ENCODE measurements around the gene CACNA2D3.
A peak's percentile ranks its signal among the peaks of the same experiment; 100 is the strongest.
"Not testable (repeated sequence)": the region's sequence is repeated elsewhere in the genome, so short reads cannot be mapped to it uniquely, and the experiment has no call there.

CACNA2D3 gene

GRCh38 chr3:54599716-54600115, 477.4 kb downstream of the CACNA2D3 start:
- DNase-seq = peak; percentile 17

- no peak for DNase-seq
Observed at GRCh38 chr3:54600441-54601204, 478.3 kb downstream of the CACNA2D3 start.

DNA sequence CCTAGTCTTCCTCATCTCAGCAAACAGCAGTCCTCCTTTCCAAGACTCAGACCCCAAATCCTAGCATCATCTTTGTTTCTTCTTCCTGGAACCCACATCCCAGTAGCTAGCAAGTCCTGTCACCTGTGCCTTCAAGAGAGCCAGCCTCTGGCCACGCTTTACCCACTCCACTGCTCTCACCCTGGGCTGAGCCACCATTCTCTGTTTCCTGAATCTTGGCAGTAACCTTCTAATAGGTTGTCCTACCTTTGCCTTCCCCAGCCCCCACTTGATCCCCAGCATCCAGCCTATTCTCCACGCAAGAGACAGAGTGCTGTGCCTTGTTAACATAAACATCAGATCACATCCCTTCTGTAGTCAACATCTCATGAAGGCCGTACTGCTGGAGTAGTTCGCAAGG, 482.1 kb downstream of the CACNA2D3 start:
- DNase-seq = no peak

DNA sequence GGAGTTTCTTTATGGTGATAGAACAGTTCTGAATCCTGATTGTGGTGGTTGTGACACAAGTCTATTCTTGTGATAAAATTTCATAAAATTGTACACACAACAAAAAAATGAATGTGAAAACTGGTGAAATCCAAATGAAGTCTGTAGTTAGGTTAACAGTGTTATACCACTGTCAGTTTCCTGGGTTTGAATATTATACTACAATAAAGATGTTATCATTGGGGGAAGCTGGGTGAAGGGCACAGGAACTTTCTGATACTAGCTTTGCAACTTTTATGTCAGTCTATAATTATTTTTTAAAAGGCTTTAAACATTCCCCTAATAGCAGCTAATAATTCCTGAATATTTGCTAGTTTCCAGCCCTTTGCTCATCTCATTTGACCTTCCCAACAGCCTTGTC, 485.7 kb downstream of the CACNA2D3 start:
- DNase-seq = no peak

DNA sequence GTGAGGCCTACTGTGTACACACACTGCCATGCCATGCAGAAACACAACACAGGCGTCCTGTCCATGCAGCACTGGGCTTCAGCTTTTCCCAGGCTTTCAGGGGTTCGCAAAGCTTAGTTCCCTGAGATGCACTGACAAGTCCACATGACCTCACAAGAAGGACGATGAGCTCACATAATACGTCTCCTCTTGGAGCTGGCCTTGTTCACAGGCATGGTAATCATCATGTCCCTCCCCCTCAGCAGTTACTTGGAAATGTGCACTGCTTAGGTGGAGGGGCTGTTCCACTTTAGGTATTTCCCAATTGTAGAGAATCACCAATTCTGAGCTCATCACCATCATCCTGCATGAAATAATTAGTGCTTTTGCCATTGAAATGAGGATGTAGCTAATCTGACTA, 496.7 kb downstream of the CACNA2D3 start:
- no peak for DNase-seq

DNA sequence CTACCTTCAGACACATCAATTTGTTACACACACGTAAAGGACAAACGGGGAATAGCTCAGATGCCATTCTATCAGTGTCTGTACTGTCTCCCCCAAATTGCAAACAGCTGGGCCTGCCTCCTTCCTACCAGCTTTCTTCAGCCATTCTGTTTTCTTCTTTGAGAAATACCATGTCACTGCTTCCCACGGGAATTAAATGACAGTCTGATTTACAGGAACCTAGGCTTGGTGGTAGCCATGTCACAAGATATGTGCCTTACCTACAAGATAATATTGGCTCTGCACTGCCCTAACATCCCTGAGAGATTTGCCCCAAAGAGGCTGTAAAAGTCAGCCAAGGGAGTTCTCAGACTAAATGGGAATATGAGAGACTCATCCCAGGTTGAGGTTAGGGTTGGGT, 497.2 kb downstream of the CACNA2D3 start:
- DNase-seq = no peak

- no peak for DNase-seq
Observed at GRCh38 chr3:54621184-54621583, 498.8 kb downstream of the CACNA2D3 start.

DNA sequence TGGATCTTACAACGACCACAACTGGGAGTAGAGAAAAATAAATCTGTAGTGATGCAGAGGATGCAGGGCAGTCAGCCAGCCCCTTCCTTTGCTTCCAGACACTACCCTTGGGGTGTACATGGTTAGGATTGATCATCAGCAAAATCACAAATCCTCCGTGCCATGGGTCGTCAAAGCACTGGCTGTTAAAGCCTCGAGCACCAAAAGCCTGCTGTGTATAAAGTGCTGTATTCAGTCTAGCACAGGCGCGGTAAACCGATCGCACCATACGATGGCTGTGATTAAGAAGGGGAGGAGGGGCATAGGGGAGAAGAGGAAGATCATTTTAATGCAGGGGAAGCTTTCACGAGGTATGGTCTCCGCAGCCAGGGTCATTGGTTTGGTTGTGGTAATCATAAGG, 500.3 kb downstream of the CACNA2D3 start:
- no peak for DNase-seq

DNA sequence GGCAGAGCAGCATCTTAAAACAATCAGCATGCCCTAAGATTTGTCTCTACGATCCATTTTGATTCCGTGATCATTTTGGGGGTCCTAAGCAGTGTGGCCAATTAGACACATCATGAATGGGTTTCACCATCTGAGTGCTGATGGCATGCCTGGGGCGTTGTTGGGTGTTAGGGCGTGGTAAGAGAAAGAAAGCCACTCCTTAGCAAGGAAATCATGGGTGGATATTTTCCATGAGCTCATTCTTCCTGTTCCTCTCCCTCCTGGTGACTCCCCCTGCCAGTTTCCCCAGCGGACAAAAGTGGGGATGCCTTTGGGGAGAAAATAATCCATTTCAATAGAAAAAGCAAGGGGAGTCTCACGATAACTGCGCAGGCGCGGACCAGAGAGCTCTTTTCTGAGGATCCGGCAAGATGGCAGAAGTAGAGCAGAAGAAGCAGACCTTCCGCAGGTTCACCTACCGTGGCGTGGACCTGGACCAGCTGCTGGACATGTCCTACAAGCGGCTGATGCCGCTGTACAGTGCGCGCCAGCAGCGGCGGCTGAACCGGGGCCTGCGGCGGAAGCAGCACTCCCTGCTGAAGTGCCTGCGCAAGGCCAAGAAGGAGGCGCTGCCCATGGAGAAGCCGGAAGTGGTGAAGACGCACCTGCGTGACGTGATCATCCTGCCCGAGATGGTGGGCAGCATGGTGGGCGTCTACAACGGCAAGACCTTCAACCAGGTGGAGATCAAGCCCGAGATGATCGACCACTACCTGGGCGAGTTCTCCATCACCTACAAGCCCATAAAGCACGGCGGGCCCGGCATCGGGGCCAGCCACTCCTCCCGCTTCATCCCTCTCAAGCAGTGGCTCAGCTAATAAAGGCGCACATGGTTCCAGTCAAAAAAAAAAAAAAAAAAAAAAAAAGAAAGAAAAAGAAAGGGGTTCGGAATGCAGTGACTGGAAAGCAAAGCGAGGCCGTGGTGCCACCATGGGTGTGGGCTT, 503.7 kb downstream of the CACNA2D3 start:
- DNase-seq = no peak

DNA sequence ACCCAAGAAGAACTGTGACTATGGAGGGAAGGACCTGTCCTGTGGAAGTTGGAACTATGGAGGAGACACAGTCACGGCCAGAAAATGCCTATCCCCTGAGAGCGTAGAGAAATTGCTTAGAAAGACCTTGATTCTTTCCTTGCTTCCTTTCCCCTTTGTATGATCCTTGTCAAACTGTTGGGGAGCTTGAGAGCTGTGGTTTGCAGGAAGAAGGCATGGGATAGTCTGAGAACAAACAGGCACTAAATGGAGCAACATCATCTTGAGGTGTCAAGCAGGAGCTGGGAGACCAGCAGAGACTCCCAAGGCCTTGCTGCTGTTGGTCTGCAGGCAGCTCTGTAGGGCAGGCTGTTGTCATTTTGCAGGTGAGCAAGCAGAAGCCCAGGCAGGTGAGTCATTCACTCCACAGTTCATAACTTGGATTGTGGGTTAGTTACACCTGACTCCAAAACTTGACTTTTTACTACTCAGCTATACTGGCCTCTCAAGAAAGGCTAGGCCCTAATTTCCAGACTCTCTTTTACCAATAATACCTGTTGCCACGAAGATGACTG, 506.6 kb downstream of the CACNA2D3 start:
- no peak for DNase-seq

- DNase-seq = no peak
Observed at GRCh38 chr3:54630101-54630623, 507.8 kb downstream of the CACNA2D3 start.

- not testable (repeated sequence) for DNase-seq
Observed at GRCh38 chr3:54631001-54631400, 508.6 kb downstream of the CACNA2D3 start.

DNA sequence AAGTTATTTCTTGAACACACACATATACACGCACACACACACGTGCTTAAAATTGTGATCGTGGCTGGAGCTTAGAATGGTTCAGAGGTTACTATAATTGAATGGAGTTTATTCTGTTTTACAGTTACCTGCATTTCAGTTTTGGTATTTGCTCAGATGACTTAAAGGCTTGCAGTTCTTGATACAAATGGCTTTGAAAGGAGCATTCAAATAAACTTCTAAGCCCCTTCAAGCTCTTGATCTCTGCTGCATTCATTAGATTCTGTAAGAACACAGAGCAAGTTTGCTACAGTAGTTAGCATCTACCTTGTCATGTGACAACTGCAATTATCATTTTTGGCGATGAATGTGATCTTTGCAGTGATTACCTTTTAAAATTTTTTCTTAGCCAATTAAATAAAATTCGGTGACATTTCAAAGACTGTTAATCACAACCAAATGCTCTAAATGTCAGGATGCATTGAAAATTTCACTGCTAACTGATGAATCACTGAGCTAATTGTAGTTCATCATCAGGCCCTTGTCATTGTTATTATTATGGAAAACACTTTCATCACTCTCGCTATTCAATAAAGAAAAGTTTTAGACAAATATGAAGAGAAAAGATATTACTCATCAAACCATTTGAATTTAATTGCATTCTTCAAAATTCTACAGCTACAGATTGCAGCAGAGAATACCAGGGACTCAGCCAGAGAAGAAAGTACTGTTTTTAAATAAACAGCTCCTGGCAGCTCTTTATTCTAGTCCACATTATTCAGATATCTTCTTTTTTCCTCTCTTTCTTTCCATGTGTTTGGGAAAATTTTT, 509.4 kb downstream of the CACNA2D3 start:
- no peak for DNase-seq

GRCh38 chr3:54632326-54632665, 509.9 kb downstream of the CACNA2D3 start:
- no peak for DNase-seq

DNA sequence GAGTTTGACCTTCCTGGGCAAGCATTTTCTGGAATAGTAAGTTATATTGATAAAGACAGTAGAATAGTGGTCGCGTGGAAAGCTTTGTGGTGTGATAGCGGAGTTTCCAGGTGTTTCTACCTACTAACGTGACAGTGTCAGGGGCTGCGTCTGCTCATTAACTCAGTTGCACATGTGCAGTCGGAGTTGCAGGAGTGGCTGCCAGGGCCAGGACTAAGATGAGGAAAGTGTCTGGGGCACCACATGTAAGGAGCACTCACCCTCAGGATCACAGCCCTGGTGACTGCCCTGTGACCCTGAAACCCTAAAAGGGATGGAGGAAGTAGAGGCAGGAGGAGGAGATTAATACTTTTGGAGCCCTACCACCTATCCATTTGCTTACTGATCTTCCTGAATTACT, 510.5 kb downstream of the CACNA2D3 start:
- DNase-seq = no peak

DNA sequence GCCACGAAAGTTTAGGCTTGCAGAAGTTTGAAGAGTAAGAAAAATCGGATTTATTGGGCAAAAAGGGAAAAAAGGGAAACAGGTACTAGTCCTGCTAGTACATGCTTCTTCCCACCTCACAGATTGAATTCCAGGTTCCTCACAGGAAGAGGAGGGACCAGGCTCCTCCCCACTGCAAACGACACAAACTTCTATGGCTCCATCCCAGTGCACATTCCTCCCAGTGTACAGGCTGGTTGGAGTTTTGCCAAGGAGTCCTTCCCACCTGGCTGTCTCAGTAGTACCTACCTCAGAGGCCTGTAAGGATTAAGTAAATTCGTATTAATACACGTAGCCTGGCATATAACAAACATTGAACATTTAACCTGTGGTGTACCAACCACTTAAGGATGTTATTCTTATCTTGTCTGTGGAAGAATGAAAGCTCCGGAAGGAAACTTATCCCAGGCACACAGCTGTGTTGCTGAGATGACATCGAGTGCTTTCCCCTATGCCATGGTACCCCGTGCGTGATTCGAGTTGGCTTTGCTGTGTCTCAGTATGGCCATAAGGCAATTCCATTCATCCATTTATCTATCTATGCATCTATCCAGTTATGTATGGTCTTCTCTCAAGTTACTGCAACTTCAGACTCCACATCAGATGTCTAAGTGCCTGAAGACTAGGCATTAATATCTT, 511.2 kb downstream of the CACNA2D3 start:
- DNase-seq = no peak

- DNase-seq = no peak
Observed at GRCh38 chr3:54634122-54634469, 511.7 kb downstream of the CACNA2D3 start.

GRCh38 chr3:54639790-54640372, 517.5 kb downstream of the CACNA2D3 start:
- not testable (repeated sequence) for DNase-seq

- no peak for DNase-seq
Observed at GRCh38 chr3:54641226-54642014, 519.1 kb downstream of the CACNA2D3 start.

DNA sequence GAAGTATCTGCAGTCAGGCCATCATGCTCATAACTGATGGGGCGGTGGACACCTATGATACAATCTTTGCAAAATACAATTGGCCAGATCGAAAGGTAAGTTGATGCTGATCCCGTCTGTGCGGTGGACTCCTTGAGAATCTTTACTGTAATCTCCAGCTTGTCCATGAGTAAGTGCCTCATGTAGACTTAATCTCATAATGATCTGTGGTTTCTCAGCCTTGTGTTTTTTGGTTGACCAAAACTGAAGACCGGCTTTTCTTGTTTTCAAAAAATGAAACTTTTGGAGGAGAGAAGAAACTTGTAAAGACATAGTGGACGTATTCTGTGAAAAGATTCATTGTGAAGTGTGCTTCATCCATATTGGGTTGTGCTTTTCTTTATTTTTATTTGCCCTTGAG, 519.8 kb downstream of the CACNA2D3 start:
- DNase-seq = no peak

DNA sequence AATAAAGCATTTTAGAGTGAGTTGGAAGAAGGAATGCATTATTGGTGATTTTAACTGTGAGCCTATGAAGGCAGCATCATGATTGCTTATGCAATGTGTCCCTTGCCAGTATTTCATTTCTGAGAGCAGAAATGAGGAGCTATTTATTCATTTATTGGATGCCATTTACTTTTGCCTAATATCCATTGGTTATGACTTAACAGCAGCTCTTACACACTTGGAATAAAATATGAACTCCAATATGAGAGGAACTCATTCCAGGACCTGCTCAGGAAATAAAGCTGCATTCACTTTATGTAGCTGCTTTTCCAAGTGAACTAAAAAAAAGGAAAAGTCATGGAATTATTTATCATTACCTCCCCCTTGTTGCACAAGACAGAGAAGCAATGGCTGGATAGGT, 525.4 kb downstream of the CACNA2D3 start:
- no peak for DNase-seq
